GM18858 (cell line): Measurements from ENCODE around the gene CTIF.

ENCODE experiments used
- ATAC-seq: cut with Tn5 transposase; IDR thresholded peaks from one replicate; pipeline ENCODE4 v1.9.1; 2021; ENCODE audit not compliant: unreplicated experiment

The CTIF gene

DNA sequence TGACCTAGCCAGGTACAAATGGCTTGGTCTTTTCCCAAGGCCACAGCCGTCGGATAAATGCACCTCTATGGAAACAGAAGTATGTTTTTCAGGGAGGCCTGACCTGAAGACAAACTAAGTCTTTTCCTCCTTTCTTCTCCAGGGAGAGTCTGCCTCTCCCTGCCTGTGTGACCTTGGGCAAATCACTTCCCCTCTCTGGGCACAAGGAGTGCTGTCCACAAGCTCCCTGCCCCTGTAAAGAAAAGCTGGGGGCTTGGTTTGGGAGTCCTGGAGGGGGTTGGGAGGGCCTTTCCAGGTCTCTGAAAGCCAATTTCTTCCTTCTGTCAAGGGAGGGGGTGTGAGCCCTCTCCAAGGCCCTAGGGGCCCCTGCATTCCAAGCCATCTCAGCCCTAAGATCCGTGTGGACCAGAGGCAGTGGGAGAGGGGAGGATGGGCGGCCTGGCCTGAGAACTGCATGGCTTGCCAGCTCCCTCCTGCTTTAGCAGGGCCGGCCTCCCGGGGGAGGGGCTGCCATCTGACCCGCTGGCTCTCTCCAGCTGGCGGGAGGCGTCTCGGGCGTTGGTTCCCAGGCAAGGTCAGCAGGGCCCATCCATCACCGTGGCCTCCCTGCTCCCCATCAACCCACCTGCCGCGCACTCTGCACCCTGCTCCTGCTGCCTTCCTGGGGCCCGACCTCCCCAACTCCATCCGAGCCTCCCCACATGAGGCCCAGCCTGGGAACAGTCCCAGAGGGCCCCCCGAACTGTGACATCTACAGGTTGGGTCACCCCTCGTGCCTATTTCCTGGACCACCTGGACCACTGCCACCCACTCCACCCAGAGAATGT, 350.5 kb downstream of the CTIF start:
- no peak for ATAC-seq

DNA sequence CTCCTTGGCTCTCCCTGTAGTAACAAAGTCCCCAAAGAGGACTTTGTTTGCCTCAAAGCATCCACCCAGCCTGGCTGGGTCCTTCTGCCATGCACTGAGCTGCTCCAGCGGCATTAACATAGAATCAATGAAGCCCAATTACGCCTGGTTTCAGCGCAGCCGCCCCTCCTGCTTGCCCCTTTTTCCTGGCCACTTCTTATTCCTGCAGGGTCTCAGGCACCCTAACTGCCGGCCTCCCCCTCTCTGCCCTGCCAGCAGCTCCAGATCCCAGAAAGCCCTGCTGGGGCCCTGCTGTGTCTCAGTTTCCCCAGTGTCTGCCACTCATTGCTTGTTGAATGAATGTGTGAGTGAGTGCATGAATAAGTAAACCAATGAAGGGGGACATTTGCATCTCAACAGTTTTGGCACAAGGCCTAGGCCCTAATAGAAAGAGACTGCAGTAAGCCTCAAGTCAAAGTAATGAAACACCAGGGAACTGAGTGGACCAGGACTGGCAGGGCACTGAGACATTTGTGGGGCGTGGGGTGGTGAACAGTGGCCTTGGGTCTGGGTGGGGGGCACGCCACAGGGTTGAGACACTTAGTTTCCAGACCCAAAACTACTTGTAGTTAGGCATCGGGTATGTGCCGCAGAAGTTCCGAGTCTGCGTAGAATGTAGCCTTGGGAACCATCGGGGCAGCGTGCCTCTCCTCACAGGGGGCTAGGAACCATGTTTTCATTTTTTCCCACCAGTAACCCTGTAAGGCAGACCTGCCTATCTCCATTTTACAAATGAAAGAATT, 351.3 kb downstream of the CTIF start:
- no peak for ATAC-seq

DNA sequence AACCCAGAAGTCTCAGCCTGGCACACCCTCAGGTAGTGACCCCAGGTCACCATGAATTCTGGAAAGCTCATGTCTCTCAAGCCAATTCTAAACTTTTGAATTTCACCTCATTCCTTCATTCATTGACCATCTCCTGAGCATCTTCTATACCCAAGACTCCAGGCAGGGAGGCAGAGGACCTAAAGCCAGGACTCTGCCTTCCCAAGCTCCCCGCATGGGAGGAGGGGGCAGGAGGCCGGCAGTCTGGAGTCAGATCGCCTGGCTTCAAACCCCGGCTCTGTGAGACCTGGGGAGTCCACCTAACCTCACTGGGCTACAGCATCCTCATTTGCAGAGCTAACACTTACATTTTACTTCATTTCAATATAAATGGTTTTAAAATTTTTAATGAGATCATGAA, 352.9 kb downstream of the CTIF start:
- ATAC-seq, result no peak

DNA sequence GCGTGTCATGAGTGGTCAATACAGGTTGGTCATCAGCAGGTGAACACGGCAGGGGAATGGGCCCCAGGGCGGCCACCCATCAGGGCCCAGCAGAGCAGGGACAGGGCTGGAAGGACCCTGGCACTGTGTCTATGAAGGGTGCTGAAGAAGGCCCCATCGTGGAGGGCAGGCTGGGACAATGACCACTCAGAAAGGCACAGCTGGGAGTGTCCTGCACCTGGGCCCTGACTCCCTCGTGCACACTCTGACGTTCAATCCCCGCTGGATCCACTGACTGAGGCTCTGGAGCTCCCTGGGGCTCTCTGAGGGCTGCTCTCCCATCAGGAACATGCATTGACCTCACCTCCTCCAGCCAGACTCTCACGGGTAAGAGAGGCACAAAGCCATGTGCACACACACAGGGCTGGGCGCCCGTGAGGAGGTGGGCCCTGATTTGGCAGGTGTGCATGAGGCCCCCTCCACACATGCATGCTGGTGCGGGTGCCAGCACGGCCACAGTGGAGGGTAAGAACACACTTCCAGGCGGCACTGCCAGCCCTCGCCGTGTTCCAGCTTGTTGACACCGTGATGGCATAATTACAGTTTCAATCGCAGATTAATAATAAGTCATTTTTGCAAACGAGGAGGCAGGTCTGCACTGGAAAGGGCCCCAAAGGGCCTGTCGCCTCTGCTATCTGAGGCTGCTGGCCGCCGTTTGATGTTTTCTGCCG, 353.5 kb downstream of the CTIF start:
- ATAC-seq, result no peak

DNA sequence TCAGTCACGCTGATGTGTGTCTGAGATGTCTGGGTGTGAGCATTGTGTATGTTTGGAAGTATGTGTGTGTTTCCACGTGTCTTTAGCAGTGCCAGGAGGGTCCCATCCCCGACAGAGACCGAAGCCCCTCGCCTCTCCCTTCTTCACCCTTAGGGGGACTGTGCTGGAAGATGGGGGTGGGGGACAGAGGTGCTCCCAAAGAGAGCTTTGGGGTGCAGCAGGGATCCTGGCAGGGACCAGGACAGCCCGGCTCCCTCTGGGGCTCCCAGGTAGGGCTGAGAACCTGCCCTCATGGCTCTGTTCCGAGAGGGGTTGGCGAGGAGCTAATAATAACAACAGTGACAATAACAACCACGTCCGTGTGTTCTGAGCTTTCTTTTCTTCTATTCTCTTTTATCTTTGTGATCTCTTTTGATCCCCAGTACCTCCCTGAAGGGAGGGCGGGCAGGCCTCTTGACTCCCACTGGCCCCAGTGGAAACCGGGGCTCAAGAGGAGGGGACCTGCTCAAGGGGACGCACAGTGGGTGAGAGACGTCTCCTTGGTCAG, 354.3 kb downstream of the CTIF start:
- ATAC-seq, result no peak

DNA sequence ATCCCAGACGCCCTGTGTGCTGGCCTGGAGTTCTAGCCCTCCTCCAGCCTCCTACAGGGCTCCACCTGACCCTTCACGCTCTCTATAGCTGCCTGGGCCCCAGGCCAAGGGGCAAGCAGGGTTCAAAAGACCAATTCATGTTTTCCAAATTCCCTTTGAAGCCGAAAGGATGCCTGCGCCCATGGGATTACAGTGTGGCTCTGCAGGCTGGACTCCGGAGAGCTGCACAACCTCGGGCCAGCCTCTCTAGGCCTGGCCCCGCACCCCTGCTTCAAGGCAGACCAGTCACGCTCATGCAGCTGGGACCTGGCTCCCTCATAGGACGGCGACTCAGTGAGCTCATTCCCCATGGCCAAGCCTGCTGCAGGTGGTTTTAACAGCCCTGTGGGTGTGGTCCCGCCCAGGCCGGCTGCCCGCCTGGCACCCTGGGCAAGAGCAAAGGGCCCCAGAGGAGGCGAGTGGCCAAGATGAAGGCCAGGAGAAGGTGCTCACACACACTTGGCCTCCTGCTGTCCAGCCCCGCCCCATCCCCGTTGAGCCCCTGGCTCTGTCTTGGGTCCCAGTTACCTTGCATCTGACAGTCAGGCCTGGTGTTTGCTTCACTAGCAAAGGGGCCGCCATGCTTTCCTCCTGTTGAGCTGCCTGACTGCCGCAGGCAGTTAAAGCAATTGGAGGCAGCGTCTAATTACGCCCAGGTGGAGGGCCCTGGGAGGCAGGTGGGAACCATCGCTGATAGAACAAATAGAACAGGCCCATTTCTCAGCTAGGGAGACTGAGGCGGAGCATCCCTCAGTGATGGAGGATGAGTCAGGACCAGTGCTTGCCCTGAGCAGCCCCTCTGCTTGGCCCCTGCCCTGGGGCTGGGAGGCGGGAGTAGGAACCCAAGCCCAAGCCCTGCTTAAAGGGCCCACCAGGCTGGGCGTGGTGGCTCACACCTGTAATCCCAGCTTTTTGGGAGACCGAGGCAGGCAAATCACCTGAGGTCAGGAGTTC, 355.1 kb downstream of the CTIF start:
- ATAC-seq, result no peak

DNA sequence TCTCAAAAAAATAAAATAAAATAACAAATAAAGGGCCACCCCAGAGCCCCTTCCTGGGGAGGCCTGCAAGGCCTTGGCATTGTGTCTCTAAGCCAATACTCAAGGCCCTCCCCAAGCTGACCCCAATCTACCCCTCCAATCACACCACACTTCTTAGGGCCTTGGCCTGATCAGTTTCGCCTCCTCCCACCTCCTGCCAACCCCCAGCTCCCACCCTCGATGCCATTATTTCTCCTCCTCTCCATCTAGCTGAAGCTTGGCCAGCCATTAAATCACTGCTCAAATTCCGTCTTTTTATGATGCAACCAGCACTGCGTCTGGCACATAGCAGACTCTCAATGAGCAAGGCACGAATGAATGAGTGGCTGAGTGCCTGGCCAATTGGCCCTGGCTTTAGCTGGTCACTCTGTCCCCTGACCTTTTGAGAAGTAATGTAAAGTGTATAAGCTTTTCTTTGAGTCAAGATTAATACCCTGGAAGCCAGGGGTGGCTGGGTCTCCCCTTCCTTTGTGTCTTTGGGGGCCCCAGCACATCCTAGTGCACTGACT, 356.0 kb downstream of the CTIF start:
- ATAC-seq, result no peak

DNA sequence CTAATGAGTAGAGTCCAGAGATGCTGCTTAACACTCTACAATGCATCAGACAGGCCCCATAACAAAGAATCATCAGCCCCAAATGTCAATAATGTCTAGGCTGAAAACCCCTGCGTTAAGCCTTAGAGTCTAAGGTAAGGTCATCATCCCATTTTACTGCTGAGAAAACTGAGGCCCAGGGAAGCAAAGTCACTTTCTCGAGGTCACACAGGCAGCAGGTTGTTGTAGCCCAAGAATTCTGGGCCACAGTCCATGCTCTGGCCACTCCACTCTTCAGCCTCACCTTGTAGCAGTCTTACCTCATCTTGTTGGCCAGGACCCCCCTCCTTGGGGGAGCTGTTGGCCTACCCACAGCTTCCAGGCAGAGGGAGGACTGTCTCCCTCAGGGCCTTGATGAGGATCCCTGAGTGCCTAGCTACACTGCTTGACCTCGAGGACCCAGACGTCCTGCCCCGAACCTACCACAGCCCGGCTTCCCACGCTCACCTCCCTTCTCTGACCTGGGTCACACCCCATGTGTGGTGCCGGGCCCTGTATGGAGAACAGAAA, 357.6 kb downstream of the CTIF start:
- no peak for ATAC-seq

DNA sequence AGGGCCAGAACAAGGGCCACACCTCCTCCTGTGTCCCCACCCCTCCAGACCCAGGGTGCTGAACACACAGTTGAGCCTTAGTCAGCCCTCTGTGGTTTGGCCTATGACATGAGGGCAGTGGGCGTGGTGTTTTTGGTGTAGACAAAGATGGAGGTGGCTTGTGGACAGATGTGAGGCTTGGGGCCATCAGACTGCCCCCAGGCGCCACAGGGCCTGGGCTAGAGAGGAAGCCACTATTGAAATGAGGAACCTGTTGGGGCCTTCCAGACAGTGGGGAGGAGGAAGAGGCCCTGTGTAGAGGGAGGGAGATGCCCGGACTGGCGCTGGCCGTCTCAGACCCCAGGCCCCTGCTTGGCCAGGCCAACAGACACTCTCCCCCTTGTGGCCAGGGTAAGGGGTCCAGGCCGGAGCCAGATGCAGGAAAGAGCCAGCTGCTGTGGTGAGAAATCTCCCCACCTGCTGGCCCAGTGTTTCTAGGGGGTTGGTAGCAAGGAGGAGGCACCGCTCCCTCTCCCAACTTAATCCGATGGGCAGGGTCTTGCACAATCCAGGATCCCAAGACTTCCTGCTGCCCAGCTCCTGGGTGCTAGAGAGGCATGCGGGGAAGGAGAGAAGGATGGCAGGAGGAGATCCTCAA, 358.2 kb downstream of the CTIF start:
- ATAC-seq, result no peak

DNA sequence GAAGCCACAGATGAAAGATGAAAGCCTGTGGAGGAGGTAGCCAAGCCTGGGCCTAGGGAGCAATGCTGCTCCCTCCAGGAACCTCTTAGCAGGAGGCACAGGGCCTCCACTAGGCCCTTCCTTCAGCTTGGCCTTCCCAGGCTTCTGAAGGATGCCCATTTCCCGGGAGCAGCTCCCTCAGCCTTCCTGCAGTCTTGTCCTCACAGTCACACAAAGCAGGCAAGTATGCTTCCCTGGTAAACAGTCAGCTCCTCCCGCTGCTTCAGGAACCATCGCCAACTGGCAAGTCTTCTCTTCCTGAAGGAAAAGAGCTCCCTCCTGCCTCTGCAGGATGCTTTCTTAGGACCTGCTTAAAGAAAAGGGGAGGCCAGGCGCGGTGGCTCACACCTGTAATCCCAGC, 358.7 kb downstream of the CTIF start:
- ATAC-seq, result no peak

DNA sequence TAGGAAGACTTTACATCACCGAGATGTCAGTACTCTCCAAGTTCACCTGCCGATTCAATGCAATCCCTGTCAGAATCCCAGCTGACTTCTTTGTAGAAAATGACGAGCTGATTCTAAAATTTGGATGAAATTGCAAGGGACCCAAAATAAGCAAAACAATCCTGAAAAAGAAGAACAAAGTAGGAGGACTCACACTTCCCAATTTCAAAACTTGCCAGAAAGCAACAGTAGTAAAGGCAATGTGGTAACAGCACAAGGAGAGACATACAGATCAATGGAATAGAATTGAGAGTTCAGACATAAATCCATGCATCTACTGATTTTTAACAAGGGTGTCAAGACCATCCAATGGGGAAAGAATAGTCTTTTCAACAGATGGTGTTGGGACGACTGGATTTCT, 359.7 kb downstream of the CTIF start:
- no peak for ATAC-seq

DNA sequence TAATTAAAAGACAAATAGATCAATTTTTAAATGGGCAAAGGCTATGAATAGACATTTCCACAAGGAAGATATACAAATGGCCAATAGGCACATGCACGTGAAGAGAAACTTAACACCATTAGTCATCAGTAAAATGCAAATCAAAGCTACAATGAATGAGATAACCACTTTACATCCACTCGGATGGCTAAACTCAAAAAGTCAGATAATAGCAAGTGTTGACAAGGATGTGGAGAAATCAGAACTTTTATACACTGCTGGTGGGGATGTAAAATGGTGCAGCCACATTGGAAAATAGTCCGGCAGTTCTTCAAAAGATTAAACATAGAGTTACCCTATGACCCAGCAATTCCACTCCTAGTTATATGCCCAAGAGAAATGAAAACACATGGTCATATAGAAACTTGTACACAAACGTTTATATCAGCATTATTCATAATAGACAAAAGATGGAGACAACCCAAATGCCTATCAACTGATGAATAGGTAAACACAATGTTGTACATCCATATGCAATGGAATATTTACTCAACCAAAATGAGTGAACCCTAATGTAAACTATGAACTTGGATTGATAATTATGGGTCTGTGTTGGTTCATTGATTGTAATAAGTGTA, 360.8 kb downstream of the CTIF start:
- ATAC-seq, result no peak

DNA sequence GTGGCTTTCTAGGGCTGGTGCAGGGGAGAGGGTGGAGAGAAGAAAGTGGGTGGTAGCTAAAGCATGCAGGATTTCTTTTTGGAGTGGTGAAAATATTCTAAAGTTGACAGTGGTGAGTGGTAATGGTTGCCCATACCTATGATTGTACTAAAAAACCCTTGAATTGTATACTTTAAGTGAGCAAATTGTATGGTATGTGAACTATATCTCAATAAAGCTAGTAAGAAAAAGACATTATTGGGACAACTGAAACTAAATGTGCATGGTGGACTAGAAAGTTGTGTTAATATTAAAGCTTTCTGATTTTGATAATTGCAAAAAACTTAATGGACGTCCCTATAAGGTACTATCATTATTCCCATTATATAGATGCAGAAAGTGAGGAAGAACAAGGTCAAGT, 361.6 kb downstream of the CTIF start:
- ATAC-seq, result no peak

DNA sequence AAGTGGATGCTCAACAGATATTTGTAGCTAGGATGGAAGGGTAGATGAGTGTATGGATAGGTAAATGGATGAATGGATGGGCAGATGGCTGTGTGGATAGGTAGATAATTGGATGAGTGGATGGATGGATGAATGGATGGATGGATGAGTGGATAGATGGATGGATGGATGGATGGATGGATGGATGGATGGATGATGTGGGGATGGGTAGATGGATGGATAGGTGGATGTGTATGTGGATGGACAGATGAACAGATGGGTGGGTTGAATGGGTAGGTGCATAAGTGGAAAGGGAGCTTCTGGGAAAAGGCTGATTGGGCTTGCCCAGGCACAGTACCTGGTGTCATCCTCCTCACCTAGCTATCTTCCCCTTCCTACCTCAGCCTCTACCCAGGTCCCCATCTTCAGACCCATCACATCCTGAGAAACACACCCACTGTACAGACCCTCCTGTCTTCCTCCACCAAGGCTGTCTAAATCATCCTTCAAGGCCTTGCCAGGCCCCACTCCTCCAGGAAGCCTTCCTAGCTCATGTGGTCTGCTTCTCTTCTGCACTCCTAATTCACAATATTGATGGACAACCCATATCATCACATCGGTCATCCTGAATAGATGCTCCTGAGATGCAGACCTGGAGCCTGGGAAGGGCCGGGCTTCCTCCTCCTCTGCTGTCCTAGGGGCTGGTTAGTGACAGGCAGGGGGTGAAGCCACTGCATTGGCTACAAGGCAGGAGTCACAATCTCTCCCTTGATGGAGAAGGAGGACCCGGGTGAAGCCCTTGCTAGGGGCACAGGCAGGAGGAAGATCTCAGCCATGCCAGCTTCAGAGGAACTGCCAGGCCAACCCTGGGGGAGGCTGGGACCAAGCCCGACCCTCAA, 362.6 kb downstream of the CTIF start:
- no peak for ATAC-seq

DNA sequence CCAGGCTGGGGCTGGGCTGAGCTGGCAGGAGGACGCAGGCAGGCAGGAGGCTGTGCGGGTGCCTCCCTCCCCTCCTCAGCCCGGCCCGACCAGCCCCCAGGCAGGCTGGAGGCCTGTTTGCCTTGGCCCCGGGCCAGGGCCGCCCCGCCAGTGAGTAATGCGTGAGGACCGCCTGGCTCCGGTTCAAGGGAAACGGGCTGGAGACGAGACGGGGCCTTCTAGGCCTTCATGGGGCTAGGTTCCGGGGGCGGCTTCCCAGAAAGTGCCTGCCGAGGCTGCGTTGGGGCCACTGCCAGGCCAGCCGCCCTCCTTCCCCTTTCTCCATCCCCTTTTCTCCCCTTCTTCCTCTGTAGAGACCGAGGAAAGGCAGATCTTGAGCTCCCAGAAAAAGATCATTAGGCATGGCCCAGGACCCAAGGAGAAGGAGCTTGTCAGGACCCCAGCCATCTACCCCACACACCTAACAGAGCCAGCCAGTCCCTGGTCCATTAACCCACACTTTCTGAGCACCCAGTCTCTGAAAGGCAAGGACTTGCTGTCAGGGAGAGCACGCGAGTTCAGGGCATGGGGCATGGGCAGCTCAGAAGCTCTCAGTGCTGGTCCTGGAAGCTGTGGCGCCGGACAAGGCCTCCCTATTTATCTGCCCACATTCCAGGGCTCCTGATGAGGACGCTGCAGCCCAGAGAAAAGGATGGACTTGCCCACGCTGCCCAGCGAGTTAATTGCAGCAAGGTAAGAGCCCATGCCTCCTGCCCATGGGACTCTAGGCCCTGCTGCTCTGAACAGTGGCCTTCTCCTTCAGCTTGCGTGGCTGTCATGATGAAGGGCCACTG, 363.4 kb downstream of the CTIF start:
- no peak for ATAC-seq

DNA sequence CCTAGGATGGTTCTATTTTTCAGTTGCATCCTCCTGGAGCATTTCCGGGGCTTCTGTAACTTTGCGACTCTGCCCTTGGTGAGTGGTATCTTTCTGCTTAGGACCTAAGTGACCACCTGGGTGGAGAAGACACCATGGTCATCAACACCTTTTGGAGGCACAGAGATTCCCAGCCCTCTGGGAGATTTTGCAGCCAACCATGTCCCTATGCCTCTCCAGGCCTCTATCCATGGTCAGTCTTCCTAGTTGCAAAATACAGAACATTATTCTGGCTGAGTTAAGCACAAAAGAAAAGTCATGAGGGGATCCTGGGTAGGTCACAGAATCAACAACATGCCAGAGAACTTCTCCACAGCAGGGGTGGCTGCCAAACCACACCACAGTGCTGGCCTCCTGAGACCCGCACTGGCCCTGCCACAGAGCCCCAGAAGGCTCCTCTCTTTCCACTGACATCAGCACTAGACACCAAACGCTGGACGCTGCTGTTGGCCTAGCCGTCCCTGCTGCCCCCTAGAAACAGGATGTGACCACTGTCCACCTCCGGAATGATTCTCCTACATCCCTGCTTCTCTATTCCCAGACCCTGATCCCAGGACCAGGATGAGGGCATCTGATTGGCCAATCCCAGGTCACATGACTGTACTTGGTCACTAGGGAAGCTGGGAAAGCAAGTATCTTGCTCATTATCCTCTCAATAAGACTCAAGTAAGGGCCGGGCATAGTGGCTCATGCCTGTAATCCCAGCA, 364.2 kb downstream of the CTIF start:
- no peak for ATAC-seq
